Measurements from ENCODE around the gene MSH3. TPM values are rescaled to one million over a fixed set of nuclear protein-coding genes. Genes with fewer than 3 reads are reported as not detected.

The MSH3 gene
- total RNA-seq, 1 experiment from 2014 or later, result 17.2 TPM

DNA sequence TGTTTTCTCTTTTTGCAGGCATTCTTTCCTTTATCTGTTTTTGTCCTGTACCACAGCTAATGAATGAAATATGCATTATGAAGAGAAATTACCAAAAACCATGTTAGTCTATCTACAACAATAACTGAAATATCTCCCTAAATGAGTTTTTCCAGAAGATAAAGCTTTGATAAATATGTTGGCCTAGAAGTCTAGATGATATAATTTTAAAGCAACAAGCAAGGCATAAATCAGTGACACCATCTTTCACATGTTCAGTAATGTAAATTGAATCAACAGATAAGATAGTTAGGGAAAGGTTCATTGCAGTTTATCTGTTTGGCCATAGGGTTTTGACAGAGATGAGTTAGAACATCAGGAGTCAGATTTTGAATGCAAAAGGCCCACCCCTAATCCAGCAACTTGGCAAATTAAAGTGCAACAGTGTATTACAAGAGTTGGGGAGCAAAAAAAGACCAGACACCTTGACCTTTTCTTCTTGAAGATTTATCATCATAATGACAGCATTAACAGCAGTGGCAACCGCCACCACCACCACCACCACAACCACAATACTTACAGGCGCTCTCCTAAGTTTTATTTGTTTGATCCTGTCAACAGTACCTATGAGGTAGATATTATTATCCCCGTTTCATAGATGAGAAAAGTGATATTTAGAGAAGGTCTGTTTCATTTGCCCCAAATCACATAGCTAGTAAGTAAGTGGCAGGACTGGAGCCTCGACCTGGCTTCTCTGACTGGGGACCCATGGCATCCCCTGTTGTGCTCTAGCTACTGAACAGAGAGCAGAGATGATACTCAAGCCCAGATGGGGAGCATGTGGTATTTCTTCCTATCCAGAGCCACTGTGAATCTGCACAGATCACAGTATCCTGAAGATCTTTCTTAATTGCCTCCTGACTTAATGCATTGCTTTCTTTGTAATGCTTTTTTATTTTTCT is 123.2 kb downstream of the MSH3 start:
- no peak for DNase-seq
- Mint-ChIP-seq H3K4me3 (ENCODE audit: low read depth, unreplicated experiment) (no peak overlapping the region), H3K27ac (ENCODE audit: unreplicated experiment) (no peak overlapping the region), H3K9me3 (ENCODE audit: low read depth, unreplicated experiment) (peaks cover 2% of the 10 kb centered on the region), H3K36me3 (ENCODE audit: insufficient read depth, unreplicated experiment) (peaks cover 5% of the 10 kb centered on the region), H3K4me1 (ENCODE audit: low read depth, unreplicated experiment) (peaks cover 13% of the 10 kb centered on the region), H3K27me3 (ENCODE audit: unreplicated experiment) (no peaks in the 10 kb centered on the region)
- no TSS peak for BruUV-seq (replicated peaks)
- CTCF ChIA-PET, result no interaction called here
- intact Hi-C loops (cut with micrococcal nuclease; ENCODE audit: unreplicated experiment), result no loop called here
- no peak for TF ChIP-seq CTCF (IDR thresholded peaks at IDR 0.05; ENCODE audit: unreplicated experiment)

DNA sequence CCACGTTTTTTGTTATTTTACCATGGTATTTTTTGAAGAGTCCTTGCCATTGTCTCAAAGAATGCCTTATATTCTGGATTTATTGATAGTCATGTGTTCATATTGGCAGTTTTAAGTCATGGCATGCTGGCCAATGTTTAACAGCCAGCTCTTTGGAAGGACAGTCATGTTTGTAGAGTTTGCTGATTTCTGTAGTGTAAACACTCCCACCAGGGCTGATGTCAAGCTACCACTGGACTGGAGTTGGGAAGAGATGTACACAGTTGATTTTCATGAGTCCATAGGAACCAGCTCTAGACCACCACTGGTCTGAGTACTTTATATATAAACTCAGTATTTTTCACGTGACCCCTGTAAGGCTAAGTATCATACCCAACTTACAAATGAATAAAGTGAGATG is 125.6 kb downstream of the MSH3 start:
- Mint-ChIP-seq H3K9me3 (ENCODE audit: low read depth, unreplicated experiment) (no peaks in the 10 kb centered on the region), H3K4me1 (ENCODE audit: low read depth, unreplicated experiment) (peaks cover 22% of the 10 kb centered on the region), H3K27me3 (ENCODE audit: unreplicated experiment) (no peaks in the 10 kb centered on the region), H3K27ac (ENCODE audit: unreplicated experiment) (no peak overlapping the region), H3K4me3 (ENCODE audit: low read depth, unreplicated experiment) (no peak overlapping the region), H3K36me3 (ENCODE audit: insufficient read depth, unreplicated experiment) (peaks cover 5% of the 10 kb centered on the region)
- no peak for TF ChIP-seq CTCF (IDR thresholded peaks at IDR 0.05; ENCODE audit: unreplicated experiment)
- CTCF ChIA-PET, result no interaction called here
- no TSS peak for BruUV-seq (replicated peaks)
- intact Hi-C loops (cut with micrococcal nuclease; ENCODE audit: unreplicated experiment), result loop anchor here (5.0 kb wide), 1 partner anchor 187 kb away; no protein-coding TSS in a partner anchor
- no peak for DNase-seq

DNA sequence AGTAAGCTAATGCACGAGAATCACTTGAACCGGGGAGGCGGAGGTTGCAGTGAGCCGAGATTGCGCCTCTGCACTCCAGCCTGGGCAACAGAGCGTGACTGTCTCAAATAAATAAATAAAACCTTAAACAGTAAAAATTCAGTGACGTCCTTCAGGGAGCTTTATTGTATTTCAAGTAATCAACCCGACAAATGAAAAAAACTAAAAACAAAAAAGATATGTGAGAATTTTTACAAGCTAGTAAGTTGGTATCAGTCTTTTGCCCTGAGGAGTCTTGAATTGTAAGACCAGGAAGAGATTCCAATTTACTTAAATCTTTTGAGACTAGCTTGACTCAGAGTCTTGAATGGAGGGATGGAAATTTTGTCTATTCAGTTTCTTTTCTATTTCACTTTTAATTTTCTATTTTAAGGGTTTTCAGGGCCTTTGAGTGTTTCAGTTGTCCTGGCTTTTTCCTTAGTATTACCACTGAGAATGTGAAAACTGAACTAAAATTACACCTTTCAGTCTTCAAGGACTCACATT is 126.4 kb downstream of the MSH3 start:
- Mint-ChIP-seq H3K4me1 (ENCODE audit: low read depth, unreplicated experiment) (peaks cover 22% of the 10 kb centered on the region), H3K27ac (ENCODE audit: unreplicated experiment) (peak overlapping the region; percentile 73), H3K27me3 (ENCODE audit: unreplicated experiment) (no peaks in the 10 kb centered on the region), H3K36me3 (ENCODE audit: insufficient read depth, unreplicated experiment) (peaks cover 5% of the 10 kb centered on the region), H3K4me3 (ENCODE audit: low read depth, unreplicated experiment) (no peak overlapping the region), H3K9me3 (ENCODE audit: low read depth, unreplicated experiment) (no peaks in the 10 kb centered on the region)
- intact Hi-C loops (cut with micrococcal nuclease; ENCODE audit: unreplicated experiment), result loop anchor here (5.0 kb wide), 1 partner anchor 186 kb away; no protein-coding TSS in a partner anchor
- DNase-seq, result no peak
- CTCF ChIA-PET, result interaction anchor here (0.7 kb wide), 1 partner anchor 154 kb away, joined by 3 read pairs; no protein-coding TSS in a partner anchor
- BruUV-seq (replicated peaks), result no TSS peak
- TF ChIP-seq CTCF (IDR thresholded peaks at IDR 0.05; ENCODE audit: unreplicated experiment), result no peak

GRCh38 chr5:80781356-80781755 is 126.9 kb downstream of the MSH3 start:
- intact Hi-C loops (cut with micrococcal nuclease; ENCODE audit: unreplicated experiment), result loop anchor here (5.0 kb wide), 1 partner anchor 186 kb away; no protein-coding TSS in a partner anchor
- Mint-ChIP-seq H3K4me3 (ENCODE audit: low read depth, unreplicated experiment) (no peak overlapping the region), H3K27ac (ENCODE audit: unreplicated experiment) (peak overlapping the region; percentile 73), H3K4me1 (ENCODE audit: low read depth, unreplicated experiment) (peaks cover 22% of the 10 kb centered on the region), H3K36me3 (ENCODE audit: insufficient read depth, unreplicated experiment) (peaks cover 5% of the 10 kb centered on the region), H3K9me3 (ENCODE audit: low read depth, unreplicated experiment) (no peaks in the 10 kb centered on the region), H3K27me3 (ENCODE audit: unreplicated experiment) (no peaks in the 10 kb centered on the region)
- TF ChIP-seq CTCF (IDR thresholded peaks at IDR 0.05; ENCODE audit: unreplicated experiment), result no peak
- CTCF ChIA-PET, result interaction anchor here (0.6 to 0.7 kb wide), 3 partner anchors 154 to 226 kb away, joined by 3 read pairs; no protein-coding TSS in a partner anchor
- DNase-seq, result peak; percentile 64
- BruUV-seq (replicated peaks), result no TSS peak

All from Calu3 (cell line).